ENCODE results near the gene EFNA5.

DNA sequence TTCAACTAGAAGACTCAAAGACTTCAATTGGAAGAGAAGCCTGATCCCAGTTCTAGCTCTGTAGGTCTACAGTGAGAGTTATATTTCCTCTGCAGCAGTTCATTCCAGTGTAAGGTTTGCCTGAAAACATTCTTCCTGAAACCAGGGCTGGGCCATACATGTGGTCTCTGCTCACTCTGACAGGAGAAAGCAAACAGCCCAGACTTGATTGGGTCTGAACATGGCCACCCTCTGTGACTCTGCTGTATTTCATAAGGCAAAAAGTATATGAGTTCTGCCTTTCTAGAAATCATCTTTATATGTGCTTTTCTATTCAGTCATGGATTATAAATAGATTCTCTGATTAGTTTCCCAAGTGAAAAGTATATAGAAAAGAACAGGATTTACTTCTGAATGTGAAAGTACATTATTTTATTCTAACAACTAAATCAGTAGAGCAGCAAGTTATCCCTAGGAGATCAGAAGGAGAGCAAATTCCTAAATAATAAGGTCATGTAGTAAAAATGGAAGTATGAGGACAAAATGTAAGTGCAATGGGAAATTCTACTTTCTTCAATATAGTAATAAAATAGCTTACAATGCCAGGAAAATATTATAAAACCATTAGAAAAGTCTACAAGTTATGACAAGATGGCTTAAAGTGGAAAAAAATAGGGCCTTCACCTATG is 144.3 kb downstream of the EFNA5 start:
- TF ChIP-seq CSDC2 (CRISPR knock-in tag; IDR thresholded peaks at IDR 0.05) (no peak), ZNF565 (CRISPR knock-in tag; conservative IDR thresholded peaks at IDR 0.05; ENCODE audit: low read depth) (no peak), ZFP30 (CRISPR knock-in tag; IDR thresholded peaks at IDR 0.05) (no peak), ARNTL (CRISPR knock-in tag; IDR thresholded peaks at IDR 0.05; ENCODE audit: borderline replicate concordance, low read depth) (no peak), ESRRG (CRISPR knock-in tag; IDR thresholded peaks at IDR 0.05) (no peak), ZFP3 (CRISPR knock-in tag; IDR thresholded peaks at IDR 0.05) (no peak), ZC3H10 (CRISPR knock-in tag; IDR thresholded peaks at IDR 0.05) (no peak), TOX (CRISPR knock-in tag; IDR thresholded peaks at IDR 0.05; ENCODE audit: borderline replicate concordance) (no peak), SNAI2 (CRISPR knock-in tag; IDR thresholded peaks at IDR 0.05) (no peak)
- TF ChIP-seq, protein P1, sequence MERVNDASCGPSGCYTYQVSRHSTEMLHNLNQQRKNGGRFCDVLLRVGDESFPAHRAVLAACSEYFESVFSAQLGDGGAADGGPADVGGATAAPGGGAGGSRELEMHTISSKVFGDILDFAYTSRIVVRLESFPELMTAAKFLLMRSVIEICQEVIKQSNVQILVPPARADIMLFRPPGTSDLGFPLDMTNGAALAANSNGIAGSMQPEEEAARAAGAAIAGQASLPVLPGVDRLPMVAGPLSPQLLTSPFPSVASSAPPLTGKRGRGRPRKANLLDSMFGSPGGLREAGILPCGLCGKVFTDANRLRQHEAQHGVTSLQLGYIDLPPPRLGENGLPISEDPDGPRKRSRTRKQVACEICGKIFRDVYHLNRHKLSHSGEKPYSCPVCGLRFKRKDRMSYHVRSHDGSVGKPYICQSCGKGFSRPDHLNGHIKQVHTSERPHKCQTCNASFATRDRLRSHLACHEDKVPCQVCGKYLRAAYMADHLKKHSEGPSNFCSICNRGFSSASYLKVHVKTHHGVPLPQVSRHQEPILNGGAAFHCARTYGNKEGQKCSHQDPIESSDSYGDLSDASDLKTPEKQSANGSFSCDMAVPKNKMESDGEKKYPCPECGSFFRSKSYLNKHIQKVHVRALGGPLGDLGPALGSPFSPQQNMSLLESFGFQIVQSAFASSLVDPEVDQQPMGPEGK (CRISPR knock-in tag; IDR thresholded peaks at IDR 0.05; ENCODE audit: borderline replicate concordance), result no peak
- TF ChIP-seq, protein P2, sequence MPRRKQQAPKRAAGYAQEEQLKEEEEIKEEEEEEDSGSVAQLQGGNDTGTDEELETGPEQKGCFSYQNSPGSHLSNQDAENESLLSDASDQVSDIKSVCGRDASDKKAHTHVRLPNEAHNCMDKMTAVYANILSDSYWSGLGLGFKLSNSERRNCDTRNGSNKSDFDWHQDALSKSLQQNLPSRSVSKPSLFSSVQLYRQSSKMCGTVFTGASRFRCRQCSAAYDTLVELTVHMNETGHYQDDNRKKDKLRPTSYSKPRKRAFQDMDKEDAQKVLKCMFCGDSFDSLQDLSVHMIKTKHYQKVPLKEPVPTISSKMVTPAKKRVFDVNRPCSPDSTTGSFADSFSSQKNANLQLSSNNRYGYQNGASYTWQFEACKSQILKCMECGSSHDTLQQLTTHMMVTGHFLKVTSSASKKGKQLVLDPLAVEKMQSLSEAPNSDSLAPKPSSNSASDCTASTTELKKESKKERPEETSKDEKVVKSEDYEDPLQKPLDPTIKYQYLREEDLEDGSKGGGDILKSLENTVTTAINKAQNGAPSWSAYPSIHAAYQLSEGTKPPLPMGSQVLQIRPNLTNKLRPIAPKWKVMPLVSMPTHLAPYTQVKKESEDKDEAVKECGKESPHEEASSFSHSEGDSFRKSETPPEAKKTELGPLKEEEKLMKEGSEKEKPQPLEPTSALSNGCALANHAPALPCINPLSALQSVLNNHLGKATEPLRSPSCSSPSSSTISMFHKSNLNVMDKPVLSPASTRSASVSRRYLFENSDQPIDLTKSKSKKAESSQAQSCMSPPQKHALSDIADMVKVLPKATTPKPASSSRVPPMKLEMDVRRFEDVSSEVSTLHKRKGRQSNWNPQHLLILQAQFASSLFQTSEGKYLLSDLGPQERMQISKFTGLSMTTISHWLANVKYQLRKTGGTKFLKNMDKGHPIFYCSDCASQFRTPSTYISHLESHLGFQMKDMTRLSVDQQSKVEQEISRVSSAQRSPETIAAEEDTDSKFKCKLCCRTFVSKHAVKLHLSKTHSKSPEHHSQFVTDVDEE (CRISPR knock-in tag; IDR thresholded peaks at IDR 0.05), result no peak
- TF ChIP-seq, protein P3, sequence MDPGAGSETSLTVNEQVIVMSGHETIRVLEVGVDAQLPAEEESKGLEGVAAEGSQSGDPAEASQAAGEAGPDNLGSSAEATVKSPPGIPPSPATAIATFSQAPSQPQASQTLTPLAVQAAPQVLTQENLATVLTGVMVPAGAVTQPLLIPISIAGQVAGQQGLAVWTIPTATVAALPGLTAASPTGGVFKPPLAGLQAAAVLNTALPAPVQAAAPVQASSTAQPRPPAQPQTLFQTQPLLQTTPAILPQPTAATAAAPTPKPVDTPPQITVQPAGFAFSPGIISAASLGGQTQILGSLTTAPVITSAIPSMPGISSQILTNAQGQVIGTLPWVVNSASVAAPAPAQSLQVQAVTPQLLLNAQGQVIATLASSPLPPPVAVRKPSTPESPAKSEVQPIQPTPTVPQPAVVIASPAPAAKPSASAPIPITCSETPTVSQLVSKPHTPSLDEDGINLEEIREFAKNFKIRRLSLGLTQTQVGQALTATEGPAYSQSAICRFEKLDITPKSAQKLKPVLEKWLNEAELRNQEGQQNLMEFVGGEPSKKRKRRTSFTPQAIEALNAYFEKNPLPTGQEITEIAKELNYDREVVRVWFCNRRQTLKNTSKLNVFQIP (CRISPR knock-in tag; IDR thresholded peaks at IDR 0.05; ENCODE audit: borderline replicate concordance, low read depth), result no peak
- TF ChIP-seq, protein P4, sequence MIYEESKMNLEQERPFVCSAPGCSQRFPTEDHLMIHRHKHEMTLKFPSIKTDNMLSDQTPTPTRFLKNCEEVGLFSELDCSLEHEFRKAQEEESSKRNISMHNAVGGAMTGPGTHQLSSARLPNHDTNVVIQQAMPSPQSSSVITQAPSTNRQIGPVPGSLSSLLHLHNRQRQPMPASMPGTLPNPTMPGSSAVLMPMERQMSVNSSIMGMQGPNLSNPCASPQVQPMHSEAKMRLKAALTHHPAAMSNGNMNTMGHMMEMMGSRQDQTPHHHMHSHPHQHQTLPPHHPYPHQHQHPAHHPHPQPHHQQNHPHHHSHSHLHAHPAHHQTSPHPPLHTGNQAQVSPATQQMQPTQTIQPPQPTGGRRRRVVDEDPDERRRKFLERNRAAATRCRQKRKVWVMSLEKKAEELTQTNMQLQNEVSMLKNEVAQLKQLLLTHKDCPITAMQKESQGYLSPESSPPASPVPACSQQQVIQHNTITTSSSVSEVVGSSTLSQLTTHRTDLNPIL (CRISPR knock-in tag; IDR thresholded peaks at IDR 0.05; ENCODE audit: low read depth), result no peak
